Sigmoid colon (tissue), 4 donors: ENCODE data around the gene VANGL2.

Experiments
- CTCF ChIP-seq, 4 experiments: fragments of 450-650 bp in 3 of 4; fragments of 200-600 bp in 1 of 4; IDR thresholded peaks; one replicate each; pipeline ENCODE4 v1.5.1; 2016 to 2019; ENCODE audit warnings: antibody characterized with exemption in 4 of 4, mild to moderate bottlenecking in 3 of 4, moderate library complexity in 2 of 4
- EP300 ChIP-seq, 4 donors: sonication (generic); formaldehyde crosslinking; IDR thresholded peaks; one replicate each; pipeline ENCODE4 v1.6.1; 2017; ENCODE audit warnings: antibody characterized with exemption in 4 of 4
- POLR2A ChIP-seq, 2 donors: fragments of 450-650 bp; IDR thresholded peaks; one replicate each; pipeline ENCODE4 v1.6.1; 2016; ENCODE audit warnings: antibody characterized with exemption in 2 of 2, mild to moderate bottlenecking in 2 of 2, moderate library complexity in 2 of 2
- POLR2AphosphoS5 ChIP-seq, 4 donors: sonication (generic); formaldehyde crosslinking; IDR thresholded peaks; one replicate each; pipeline ENCODE4 v1.6.1; 2017; ENCODE audit warnings: antibody characterized with exemption in 4 of 4

GRCh38 chr1:160467576-160467975 lies 67.2 kb downstream of the VANGL2 start:
- no peak for TF ChIP-seq CTCF (IDR thresholded peaks at IDR 0.05)
- TF ChIP-seq POLR2A (IDR thresholded peaks at IDR 0.05), result no peak
- no peak for TF ChIP-seq EP300 (IDR thresholded peaks at IDR 0.05)
- no peak for TF ChIP-seq POLR2AphosphoS5 (IDR thresholded peaks at IDR 0.05)
